GM12874 (cell line): ENCODE results near the gene WWTR1.

Experiments used
- TF ChIP-seq, protein P1 (sequence below): IDR thresholded peaks from 2 replicates; pipeline ENCODE4 v1.5.1; 2011; ENCODE audit warnings: low read depth, mild to moderate bottlenecking, control low read depth, low read length, moderate library complexity; ENCODE audit not compliant: insufficient read depth

Gene WWTR1

GRCh38 chr3:149495581-149496125, 162.2 kb downstream of the WWTR1 start:
- TF ChIP-seq, protein P1, sequence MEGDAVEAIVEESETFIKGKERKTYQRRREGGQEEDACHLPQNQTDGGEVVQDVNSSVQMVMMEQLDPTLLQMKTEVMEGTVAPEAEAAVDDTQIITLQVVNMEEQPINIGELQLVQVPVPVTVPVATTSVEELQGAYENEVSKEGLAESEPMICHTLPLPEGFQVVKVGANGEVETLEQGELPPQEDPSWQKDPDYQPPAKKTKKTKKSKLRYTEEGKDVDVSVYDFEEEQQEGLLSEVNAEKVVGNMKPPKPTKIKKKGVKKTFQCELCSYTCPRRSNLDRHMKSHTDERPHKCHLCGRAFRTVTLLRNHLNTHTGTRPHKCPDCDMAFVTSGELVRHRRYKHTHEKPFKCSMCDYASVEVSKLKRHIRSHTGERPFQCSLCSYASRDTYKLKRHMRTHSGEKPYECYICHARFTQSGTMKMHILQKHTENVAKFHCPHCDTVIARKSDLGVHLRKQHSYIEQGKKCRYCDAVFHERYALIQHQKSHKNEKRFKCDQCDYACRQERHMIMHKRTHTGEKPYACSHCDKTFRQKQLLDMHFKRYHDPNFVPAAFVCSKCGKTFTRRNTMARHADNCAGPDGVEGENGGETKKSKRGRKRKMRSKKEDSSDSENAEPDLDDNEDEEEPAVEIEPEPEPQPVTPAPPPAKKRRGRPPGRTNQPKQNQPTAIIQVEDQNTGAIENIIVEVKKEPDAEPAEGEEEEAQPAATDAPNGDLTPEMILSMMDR, result no peak

- TF ChIP-seq, protein P1, result no peak
Observed at GRCh38 chr3:149494759-149495580, 162.9 kb downstream of the WWTR1 start.

GRCh38 chr3:149494022-149494758, 163.6 kb downstream of the WWTR1 start:
- TF ChIP-seq, protein P1, result peak; percentile 79

GRCh38 chr3:149493315-149494021, 164.4 kb downstream of the WWTR1 start:
- TF ChIP-seq, protein P1, result no peak

DNA sequence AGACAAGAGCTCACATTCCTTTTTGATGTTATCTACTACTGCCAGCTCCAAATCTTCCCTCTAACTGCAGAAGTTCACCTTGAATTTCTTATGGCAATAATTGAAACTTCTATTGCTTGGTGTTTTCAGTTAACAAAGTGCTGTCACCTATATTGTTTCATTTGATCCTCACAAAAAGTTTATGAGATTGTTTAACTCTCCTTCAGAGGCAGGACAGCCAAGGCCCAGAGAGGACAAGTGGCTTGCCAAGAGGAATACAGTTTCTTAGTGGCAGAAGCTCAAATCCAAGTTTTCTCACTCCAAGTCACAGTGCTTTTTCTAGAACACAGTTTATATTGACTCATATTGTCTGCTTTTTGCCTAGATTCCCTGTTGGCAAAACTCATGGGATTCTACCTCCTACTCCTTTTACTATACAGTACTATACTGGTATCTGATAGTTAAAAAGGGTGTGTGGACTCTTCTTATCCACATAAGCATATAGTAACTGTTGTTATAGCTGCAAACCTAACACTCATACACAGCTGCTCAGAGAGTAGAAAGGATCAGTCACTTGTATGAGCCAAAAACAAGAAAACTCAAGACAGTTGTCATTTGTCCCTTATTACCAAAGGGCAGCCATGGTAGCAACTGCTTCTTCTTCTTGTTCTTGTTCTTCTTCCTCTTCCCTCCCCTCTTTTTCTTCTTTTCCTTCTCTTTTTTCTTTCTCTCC, 167.4 kb downstream of the WWTR1 start:
- TF ChIP-seq, protein P1, result no peak

GRCh38 chr3:149489060-149489690, 168.7 kb downstream of the WWTR1 start:
- TF ChIP-seq, protein P1, result peak; percentile 61
